Left colon (tissue), 2 donors: ENCODE measurements around the gene LIPJ. TPM values are rescaled to one million over a fixed set of nuclear protein-coding genes. Genes with fewer than 3 reads are reported as not detected.

ENCODE experiments used
- ATAC-seq: fragments of 200-7000 bp; cut with Tn5 transposase; one replicate; pipeline ENCODE4 v1.9.1; 2020; ENCODE audit warnings: mild to moderate bottlenecking, moderate library complexity
- DNase-seq, 2 donors: peaks; one replicate each; pipeline ENCODE4 v3.0.0-alpha.2; 2020
- intact Hi-C, 2 donors: fragments of 100-400 bp; cut with DNase I in 1 of 2; cut with micrococcal nuclease in 1 of 2; formaldehyde crosslinking; loops; one replicate each; pipeline versions ENCODE4 v1.11.2 to v1.14.0; 2022; cut with DNase I, micrococcal nuclease
- total RNA-seq, 2 donors: library from RNA; stranded (reverse); fragmentation: NEBNext Ultra II Directional; extraction: Animal tissue kit (Norgen Biotek cat#: 25700); gene quantifications; one replicate each; pipeline ENCODE4 v1.2.1, GENCODE V29; 2021
- donor health status: DM: no; HTN: no; CAD: no.
- donor health status: DM: yes; HTN: yes; CAD: no.

LIPJ gene
- total RNA-seq, 2 donors from 2014 or later = 0.14 to 0.15 TPM

DNA sequence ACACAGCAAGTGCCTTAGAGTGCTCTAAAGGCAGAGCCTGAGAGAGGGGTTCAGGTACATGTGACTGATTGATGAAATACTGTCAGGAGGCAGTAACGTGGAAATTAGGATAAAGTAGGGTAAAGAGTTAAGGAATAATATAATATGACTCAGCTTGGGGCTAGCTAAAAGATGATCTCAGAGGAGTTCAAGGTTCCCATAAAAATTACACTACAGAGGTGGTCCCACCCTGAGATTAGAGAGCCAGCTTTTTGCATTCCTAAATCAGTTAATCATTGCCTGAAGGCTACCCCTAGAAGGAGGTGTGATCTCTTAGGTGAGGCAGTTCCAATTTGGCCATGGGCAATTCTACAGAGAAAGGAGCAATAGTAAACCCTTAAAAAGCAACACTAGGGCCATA lies 5.8 kb downstream of the LIPJ start:
- intact Hi-C loops = no loop called here
- ATAC-seq (no peak), DNase-seq (no peak)

DNA sequence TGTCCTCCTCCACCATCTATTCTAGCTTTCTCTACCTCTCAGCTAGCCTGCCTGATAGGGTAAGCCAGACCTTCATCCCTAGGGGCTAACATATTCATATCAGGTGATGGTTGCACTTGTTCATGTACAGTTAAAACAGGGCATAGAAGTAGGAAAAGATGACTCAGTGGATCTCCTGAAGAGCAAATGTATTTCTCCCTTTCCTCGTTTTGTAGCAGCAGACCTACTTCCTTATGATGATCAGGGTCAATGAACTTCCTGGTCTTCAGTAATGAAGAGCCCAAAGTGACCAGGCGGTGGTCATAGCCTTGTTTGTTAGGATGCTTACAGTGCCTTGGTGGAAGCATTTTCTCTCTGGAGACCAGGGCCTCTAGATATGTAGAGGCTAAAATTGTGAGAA lies 6.3 kb downstream of the LIPJ start:
- ATAC-seq = peak; percentile 31
- intact Hi-C loops = no loop called here
- no peak for DNase-seq

DNA sequence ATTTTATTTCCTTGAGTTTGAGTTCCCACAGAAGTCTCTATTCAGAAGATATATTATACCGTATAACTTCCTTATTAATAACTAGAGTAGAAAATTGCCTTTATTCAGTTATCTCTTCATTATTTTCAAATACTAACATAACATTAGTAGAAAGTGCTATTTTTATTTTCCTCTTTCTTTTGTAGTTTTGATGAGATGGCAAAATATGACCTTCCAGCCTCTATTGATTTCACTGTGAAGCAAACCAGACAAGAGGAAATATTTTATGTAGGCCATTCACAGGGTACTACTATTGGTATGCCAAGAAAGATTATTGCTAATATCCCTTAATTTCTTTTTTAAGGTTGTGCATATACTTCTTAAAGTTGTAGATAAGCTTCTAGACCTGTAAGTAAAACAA lies 7.9 kb downstream of the LIPJ start:
- ATAC-seq = no peak
- no peak for DNase-seq
- intact Hi-C loops = no loop called here

DNA sequence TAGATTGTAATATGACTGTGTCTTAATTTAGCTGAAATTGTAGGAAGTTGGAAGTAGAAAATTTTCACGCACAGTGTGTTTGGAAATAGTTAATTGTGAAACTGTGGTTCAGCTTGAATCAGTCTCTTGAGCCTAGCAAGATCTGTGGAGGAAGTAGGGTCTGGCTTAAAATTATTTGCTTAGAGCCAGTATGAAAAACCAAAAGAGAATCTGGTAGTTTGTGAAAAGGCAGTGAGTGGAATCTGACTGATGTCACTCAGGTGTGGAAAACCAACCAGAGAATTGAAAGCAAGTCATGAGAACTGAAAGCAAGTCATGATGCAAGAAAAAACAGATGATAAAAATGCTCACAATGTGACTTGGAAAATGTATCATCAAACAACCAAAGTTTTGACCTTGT lies 11.5 kb downstream of the LIPJ start:
- ATAC-seq (no peak), DNase-seq (no peak)
- intact Hi-C loops = no loop called here

DNA sequence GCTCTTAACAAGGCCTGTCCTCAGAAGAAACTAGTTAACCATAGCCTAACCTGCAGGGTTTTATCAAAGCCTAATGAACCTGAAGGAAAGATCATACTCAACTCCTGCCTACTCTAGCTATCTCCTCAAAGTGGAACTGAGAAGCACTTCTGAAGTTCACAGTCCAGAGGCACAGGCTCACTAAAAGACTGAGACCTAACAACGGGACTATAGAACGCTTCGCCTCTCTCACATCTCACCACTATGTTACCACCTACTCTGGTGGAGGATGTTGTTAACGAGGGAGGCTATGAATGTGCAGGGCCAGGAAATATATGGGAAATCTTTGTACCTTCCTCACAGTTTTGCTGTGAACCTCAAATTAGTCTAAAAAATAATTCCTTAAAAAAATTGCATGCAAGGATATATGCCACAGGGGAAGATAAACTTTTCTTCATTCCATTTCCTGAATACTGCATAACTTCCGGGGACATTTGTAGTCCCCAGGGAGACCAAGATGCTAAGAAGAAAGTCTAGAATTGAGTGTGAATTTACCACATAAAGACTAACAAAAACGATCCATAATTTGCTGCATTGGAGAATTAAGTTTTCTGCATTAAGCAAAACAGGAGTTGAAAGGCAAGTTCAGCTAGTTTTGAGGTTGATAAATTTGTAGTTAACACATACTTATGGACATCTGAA lies 21.6 kb downstream of the LIPJ start:
- intact Hi-C loops = no loop called here
- ATAC-seq (no peak), DNase-seq (no peak)

DNA sequence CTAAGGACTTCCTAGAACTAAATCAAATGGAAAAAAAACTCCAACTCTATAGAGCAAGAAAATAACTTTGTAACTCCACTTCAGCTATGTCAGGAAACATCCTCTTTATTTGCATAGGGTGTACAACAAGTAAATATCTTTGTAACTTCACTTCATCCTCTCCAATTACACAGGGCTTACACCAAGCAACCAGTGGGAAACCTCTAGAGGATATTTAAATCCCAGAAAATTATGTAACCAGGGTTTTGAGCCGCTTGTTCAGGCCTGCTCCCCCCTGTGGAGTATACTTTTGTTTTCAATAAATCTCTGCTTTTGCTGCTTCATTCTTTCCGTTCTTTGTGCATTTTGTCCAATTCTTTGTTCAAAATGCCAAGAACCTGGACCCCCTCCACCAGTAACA lies 22.2 kb downstream of the LIPJ start:
- intact Hi-C loops = no loop called here
- ATAC-seq = no peak
- no peak for DNase-seq

DNA sequence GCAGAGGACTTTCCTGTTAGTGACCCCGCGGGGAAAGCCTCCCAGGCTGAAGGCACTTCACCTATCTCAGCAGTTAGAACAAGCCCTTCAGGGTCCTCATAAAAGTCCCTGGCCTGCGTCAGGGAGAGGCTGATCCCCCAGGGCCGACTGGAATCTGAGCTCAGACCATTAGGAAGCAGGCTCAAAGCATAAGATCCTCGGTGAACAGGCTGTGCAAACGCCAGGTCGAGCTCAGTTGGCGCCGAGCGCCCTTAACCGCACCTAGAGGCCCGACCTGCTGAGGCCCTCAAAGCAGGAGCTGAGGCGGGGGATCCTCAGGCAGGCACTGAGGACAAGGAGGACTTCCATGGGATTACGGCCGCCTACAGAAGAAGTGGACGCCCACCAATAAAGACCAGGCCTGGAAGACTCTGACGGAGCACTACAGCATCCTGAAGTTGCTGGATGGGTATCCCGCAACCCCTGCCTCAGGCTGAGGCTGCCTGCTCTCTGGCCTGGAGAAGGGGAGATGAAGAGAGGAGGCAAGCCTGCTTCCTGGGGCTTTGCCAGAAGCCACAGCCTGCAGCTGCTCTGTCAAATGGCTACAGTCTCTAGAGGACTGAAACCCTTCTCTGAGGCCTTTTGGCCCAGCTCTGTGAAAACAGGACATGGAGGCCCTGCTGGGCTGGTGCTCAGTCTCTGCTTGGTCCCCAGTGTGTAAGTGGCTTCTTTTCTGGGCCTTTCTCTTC lies 29.9 kb downstream of the LIPJ start:
- no peak for ATAC-seq
- no peak for DNase-seq
- intact Hi-C loops = no loop called here

DNA sequence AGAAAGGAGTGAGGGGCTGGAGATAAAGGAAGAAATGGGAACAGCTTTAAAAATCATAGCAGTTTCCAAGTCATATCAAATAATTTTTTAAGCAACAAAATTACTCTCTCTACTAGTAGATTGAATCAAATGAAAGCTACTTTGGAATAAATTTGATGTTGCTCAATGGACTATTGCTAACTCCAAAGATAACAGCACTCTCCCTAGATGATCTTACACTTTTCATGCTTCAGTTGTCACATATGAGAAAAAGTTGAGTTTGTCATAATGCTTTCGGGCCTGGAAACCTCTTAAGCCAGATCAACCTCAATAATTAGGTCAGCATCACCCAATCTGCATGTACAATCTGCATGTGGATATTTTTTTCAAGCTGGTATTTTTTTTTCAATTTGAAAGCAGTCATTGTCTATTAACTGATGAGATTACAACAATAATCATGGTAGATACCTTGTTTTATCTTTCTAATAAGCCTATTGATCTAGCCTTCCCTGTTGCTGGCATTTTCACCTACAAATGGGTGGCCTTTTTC lies 31.3 kb downstream of the LIPJ start:
- no peak for ATAC-seq
- intact Hi-C loops = no loop called here
- no peak for DNase-seq

DNA sequence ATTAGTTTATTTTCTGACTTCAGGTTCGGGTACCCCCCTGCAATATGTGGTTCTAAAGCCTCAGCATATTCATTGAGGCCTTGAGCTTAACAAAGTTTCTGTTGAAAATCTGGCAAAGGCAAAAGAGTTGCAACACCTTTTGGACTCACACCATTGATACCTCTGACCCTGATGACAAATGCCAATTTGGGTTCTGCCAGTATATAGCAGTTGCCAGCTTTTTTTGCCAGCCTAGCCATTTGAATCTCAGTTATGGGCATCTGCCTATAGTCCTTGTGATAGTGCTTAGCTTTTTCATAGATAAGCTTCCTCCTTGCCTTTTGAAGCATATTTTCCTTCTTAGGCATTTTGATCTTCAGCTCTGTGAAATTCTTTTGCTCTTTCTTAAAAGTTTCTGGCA lies 31.9 kb downstream of the LIPJ start:
- intact Hi-C loops = no loop called here
- DNase-seq (no peak), ATAC-seq (no peak)

DNA sequence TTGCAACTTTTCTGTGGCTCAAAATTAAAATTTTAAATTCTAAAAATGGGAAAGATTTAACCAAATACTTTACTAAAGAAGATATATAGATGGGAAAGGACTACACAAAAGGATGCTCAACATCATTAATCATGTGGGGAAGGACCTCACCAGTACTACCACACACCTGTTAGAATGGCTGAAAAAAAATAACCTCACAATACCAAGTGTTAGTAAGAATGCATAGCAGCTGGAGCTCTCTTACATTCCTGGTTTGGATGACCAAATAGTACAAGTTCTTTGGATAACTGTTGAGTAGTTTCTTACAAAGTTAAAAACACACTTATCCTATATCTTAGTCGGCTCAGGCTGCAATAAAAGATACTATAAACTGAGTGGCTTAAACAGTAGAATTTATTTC lies 33.9 kb downstream of the LIPJ start:
- intact Hi-C loops = no loop called here
- ATAC-seq (no peak), DNase-seq (no peak)

DNA sequence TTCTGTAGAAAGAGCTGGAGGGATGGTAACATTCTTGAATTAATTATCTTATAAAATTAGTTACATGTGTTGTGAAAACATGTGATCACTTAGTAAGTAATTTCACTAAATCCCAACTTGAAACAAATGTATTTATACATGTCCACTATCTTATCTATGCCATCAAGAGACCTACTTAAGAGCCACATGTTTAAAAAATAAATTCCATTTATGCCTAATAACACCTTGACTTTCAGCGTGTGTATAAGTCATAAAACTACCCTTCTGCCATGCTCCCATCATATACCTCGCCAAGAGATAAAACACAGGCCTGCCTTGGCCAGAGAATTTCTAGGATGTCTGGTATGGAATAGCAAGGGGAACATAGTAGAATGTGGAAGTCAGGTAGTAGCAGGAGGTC lies 37.3 kb downstream of the LIPJ start:
- no peak for ATAC-seq
- no peak for DNase-seq
- intact Hi-C loops = no loop called here

DNA sequence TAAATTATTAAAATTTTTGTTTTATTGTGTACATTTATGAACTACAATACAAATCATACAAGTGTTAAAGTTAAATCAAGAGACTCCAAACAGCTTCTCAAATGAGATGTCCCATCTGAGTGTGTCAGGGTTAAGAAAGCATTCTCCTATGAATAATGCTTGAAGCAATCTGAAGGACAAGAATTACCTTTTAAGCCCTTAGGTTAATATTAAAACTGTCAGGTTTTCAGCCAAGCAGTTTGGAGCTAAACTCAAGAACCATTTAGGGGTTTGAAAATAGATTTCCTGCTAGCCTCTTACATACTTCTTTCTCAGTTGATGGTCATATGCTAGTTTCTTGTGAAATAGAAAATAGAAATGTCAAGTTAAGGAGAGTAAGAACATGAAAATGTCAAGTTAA lies 38.3 kb downstream of the LIPJ start:
- DNase-seq = no peak
- intact Hi-C loops = no loop called here
- no peak for ATAC-seq

DNA sequence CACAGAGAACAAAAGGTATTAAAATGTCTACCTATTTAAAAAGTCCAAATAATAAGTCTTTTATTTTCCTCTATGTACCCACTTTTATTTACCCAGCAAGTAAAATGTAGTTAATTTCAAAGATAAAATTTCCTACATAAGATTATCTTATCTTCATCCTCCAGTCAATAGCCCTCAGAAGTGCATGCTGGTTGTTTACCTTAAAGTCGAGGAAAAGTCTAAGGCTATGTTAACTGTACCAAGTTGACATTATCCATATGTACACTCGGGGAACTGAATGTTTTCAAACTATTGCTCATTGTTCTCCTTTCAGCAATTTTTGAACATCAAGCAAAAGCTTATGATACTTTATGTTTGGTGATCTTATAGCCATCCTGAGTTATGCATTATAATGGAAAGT lies 53.6 kb downstream of the LIPJ start:
- intact Hi-C loops = no loop called here
- DNase-seq (no peak), ATAC-seq (no peak)

DNA sequence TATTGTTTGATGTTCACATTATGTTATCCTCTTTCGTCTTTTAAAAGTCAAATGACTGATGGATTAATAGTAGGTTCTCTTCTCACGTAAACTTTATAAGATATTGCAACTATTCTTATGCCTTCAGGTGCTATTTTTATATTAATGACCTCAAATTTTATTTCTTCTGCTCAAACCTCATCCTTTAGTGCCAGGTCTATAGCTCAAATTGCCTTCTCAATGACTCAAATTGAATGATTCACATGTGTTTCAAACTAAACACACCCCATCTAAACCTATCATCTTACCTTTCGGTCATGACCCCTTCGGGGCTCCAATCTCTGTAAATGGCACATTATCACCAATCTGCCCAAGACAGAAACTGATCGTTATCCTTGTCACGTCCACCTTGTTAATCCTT lies 55.6 kb downstream of the LIPJ start:
- DNase-seq (no peak), ATAC-seq (no peak)
- intact Hi-C loops = no loop called here

DNA sequence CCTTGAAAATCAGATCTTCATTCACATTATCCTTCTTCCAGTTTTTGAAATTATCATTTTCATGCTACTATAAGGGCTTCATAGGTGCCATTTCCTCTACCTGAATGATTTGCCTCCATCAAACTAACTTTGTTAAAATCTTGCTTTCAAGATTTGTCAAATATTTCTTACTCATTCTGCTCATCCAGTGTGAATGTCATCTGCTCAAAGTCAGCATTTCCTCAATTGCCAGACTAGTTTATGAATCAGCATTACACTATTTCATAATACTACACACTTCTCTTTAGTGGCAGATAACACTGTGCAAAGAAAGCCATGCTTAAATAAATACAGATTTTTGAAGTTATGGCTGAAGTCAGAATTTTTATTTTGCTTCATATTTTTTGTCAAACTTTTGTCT lies 56.4 kb downstream of the LIPJ start:
- no peak for DNase-seq
- no peak for ATAC-seq
- intact Hi-C loops = no loop called here

DNA sequence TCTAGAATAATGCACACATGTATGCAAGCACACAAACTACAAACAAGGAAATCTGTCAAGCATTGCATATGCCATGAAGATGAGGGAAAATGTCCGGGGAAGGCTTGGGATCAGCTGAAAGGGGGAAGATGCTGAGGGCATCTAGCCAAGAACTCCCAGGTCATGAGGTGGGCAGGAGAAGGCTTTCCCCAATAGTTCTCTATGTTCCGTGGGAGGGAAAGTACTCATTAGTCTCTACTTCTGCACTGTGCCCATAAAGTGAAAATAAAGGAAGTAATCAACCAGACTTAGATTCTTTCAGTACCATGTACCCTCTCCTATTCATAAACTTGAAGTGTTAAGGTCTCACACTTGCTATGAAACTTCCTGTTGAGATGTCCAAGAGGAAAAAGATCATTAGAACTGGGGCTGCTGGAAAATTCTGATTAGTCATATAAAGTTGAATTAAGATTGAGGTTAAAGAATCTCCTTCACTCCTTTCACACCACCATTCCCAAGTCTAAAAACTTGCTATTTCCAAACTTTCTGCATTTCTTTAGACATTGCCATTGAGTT lies 60.6 kb downstream of the LIPJ start:
- ATAC-seq (no peak), DNase-seq (no peak)
- intact Hi-C loops = no loop called here

DNA sequence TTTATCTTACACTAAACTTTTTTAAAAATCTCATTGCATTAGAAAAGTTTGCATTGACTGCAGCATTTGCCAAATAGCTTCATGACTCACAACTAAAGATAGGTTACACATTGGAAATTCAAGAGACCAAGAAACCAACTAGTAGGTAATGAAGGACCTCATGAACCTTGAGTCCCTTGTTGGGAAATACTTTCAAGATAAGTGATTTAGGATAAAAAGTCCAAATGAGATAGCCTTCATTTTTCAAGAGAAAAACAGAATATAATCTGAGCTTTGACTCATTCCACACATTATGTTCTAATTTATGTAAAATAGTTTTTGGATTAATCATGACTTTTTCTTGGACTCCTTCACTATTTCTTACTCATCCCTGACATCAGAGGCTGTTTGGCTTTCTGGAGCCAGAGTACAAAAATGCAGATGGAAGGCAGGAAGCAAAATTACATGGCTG lies 64.6 kb downstream of the LIPJ start:
- intact Hi-C loops = no loop called here
- no peak for DNase-seq

DNA sequence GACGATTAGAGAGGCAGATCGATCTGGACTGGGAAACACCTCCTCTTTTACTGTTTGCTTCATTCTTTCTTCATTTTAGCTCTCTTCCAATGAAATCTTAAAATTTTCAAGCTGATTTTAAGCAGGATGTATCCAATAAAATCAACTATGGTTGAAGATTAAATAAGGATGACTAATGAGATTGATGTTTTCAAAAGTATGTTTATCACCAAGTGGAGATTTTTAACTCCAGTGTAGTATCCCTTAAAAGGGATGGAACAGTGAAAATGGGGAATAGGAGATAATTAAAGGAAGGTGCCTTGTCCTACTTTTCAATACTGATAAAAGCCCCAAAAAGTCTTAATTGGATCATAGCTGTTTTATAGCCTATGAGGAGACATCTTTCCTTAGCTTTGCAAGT lies 66.1 kb downstream of the LIPJ start:
- intact Hi-C loops = no loop called here
- no peak for ATAC-seq
- no peak for DNase-seq

More for the DNA sequence above, 64.6 kb downstream of the LIPJ start:
- ATAC-seq = no peak
